ENCODE measurements around the gene RRP1.

DNA sequence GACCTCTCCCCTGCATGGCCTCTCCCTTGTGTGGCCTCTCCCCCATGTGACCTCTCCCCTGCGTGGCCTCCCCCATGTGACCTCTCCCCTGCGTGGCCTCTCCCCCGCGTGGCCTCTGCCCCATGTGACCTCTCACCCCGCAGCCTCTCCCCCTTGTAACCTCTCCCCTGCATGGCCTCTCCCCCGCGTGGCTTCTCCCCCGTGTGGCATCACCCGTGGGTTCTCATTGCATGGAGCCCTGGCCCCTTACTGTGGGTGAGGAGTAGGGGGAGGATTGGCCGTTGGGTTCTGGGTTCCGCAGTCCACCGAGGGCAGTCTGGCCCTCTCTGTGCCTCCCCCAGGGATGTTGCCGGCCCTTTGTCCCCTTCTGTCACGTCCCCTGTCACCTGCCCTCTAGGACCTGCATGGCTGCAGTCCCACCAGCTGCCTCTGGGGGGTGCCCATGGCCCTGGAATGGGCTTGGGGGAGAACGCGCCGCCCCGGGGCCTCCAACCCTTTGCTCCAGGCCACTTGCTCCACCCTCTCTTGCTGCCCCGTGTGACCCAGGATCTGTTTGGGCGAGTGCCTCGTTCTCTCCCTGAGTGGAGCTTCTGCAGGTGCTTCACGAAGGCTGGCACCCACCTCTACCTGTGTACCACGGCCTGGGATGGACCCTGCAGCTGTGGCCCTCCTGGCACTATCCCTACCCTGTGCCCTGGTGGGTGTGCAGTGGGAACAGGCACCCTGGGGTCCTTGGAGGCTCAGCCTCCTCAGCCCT lies 21.3 kb downstream of the RRP1 start:
- TF ChIP-seq POLR2AphosphoS5 (IDR thresholded peaks at IDR 0.05; ENCODE audit: control insufficient read depth, insufficient read depth, low read depth, low read length) (no peak; the same call in 1 of the 2 replicates), MAFF (IDR thresholded peaks at IDR 0.05; ENCODE audit: low read length) (no peak), ZNF232 (CRISPR knock-in tag; IDR thresholded peaks at IDR 0.05) (no peak)

All from K562 (cell line).